LNCaP clone FGC (cell line): ENCODE results near the gene ZDHHC3.
A peak's percentile ranks its signal among the peaks of the same experiment; 100 is the strongest.

Experiments used
- DNase-seq: peaks from one replicate; pipeline ENCODE4 v3.0.0-alpha.2; 2011; ENCODE audit warnings: low read depth
- H3K4me3 ChIP-seq: 2 replicates; pipeline ENCODE4 v1.5.1; 2011; ENCODE audit warnings: mild to moderate bottlenecking, low read depth, low read length, control low read depth
- TF ChIP-seq, protein P1 (sequence below): IDR thresholded peaks from 2 replicates; pipeline ENCODE4 v1.5.1; 2012; ENCODE audit warnings: mild to moderate bottlenecking; ENCODE audit not compliant: control insufficient read depth, insufficient read depth; ENCODE audit errors: extremely low read depth

ZDHHC3 gene

DNA sequence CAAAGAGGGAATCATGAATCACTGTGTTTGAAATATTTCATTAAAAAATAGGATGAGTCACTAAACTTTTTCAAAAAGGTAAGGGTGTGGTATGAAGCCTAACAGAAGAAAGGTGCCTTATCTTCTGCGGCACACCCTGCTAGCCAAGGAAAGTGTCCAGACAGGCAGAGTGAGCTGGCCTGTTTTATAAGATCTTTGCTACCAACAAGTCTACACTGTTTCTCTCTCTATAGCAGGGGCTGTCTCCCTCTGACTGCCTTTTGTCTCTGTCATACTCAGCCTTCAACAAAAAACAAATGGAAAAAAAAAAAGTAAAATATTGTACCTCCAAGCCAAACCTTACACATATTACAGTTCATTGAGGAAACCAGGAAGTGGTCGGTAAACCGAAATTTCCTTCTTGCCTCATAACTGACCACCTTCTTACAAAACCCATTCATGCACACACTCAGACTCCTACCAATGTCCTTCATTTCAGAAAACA is 9.1 kb downstream of the ZDHHC3 start:
- DNase-seq = no peak
- TF ChIP-seq, protein P1, sequence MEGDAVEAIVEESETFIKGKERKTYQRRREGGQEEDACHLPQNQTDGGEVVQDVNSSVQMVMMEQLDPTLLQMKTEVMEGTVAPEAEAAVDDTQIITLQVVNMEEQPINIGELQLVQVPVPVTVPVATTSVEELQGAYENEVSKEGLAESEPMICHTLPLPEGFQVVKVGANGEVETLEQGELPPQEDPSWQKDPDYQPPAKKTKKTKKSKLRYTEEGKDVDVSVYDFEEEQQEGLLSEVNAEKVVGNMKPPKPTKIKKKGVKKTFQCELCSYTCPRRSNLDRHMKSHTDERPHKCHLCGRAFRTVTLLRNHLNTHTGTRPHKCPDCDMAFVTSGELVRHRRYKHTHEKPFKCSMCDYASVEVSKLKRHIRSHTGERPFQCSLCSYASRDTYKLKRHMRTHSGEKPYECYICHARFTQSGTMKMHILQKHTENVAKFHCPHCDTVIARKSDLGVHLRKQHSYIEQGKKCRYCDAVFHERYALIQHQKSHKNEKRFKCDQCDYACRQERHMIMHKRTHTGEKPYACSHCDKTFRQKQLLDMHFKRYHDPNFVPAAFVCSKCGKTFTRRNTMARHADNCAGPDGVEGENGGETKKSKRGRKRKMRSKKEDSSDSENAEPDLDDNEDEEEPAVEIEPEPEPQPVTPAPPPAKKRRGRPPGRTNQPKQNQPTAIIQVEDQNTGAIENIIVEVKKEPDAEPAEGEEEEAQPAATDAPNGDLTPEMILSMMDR = no peak
- 0 out of 2 replicates have a peak overlapping the region, but pooled peaks have one; percentile 10 for H3K4me3 ChIP-seq

DNA sequence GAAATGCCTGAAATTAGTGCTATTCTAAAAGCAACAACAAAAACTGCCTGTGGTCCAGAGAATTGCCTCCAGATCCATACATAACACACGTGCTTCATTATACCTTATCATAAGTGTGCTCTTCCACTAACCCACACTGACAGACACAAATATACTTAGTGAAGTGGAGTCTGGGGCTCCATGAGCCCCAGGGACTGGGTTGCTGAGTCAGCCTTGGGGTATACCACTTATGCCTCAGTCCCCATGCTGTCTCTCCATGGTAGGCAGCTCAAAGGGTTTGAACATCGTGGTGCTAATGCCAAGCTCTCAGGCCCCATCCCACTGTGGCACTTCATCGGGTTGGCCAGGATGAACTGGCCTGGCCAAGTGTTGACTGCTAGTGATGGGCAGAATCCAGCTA is 10.8 kb downstream of the ZDHHC3 start:
- no peak overlapping the region for H3K4me3 ChIP-seq
- no peak for DNase-seq
- TF ChIP-seq, protein P1 = no peak

- no peak overlapping the region for H3K4me3 ChIP-seq
- no peak for DNase-seq
- TF ChIP-seq, protein P1 = no peak
Observed at GRCh38 chr3:44963571-44964325, 12.2 kb downstream of the ZDHHC3 start.

- no peak for DNase-seq
- TF ChIP-seq, protein P1 = no peak
- H3K4me3 ChIP-seq = no peak overlapping the region
Observed at GRCh38 chr3:44962621-44963393, 13.2 kb downstream of the ZDHHC3 start.

DNA sequence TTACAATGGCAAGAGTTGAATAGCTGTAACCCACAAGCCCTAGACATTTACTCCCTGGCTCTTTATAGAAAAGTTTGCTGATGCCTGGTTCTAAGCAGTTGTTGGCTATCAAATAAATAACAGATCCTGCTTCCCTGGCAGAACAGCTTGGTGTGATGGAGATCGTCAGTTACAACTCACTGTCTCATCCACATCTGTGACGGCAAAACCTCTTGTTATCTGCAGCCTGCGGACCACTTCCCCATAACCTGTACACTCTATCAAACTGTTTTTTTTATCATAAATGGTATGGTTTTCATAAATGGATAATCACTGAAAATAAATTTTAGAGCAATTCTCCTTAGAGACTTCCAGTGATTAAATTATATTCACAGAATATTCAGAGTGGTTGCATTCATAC is 14.1 kb downstream of the ZDHHC3 start:
- TF ChIP-seq, protein P1 = no peak
- no peak overlapping the region for H3K4me3 ChIP-seq
- DNase-seq = no peak

- TF ChIP-seq, protein P1 = no peak
- no peak overlapping the region for H3K4me3 ChIP-seq
- no peak for DNase-seq
Observed at GRCh38 chr3:44960387-44961026, 15.5 kb downstream of the ZDHHC3 start.
